ENCODE measurements around the gene MSMB.
A peak's percentile ranks its signal among the peaks of the same experiment; 100 is the strongest.

Gene MSMB

DNA sequence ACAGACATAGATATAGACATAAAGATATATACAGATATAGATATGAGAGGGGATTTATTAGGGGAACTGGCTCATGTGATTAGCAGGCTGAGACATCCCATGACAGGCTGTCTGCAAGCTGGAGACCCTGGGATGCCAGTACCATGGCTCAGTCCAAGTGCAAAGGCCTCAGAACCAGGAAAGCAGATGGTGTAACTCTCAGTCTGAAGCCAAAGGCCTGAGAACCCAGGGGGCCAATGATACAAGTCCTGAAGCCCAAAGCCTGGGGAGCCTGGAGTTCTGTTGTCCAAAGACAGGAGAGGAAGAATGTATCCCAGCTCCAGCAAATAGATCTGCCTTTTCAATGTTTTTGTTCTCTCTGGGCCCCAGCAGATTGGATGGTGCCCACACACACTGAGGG, 21.1 kb downstream of the MSMB start:
- no peak for DNase-seq (ENCODE audit: low read depth)
- TF ChIP-seq, protein P1, sequence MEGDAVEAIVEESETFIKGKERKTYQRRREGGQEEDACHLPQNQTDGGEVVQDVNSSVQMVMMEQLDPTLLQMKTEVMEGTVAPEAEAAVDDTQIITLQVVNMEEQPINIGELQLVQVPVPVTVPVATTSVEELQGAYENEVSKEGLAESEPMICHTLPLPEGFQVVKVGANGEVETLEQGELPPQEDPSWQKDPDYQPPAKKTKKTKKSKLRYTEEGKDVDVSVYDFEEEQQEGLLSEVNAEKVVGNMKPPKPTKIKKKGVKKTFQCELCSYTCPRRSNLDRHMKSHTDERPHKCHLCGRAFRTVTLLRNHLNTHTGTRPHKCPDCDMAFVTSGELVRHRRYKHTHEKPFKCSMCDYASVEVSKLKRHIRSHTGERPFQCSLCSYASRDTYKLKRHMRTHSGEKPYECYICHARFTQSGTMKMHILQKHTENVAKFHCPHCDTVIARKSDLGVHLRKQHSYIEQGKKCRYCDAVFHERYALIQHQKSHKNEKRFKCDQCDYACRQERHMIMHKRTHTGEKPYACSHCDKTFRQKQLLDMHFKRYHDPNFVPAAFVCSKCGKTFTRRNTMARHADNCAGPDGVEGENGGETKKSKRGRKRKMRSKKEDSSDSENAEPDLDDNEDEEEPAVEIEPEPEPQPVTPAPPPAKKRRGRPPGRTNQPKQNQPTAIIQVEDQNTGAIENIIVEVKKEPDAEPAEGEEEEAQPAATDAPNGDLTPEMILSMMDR (conservative IDR thresholded peaks at IDR 0.05; ENCODE audit: low read depth, low read length): no peak
- H3K4me3 ChIP-seq (ENCODE audit: low read length): no peak overlapping the region

- TF ChIP-seq, protein P1 (conservative IDR thresholded peaks at IDR 0.05; ENCODE audit: low read depth, low read length): peak; percentile 34
- H3K4me3 ChIP-seq (ENCODE audit: low read length): peak overlapping the region; percentile 69
- DNase-seq (ENCODE audit: low read depth): peak; percentile 83
These were observed 22.9 kb downstream of the MSMB start for GRCh38 chr10:46022978-46023702.

DNA sequence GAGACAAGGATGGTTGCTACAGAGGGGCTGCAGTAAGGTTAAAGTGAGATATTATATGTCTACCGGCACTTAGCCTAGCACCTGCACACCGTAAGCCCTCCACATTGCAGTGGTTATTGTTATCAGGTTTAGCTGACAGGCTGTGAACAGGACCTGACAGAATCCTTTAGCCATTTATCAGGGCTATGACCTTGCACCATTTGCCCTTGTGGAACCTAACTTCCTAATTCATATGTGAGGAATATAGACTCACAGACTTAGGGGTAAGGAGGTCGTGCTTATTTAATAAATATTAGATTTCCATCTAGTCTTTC, 25.8 kb downstream of the MSMB start:
- H3K4me3 ChIP-seq (ENCODE audit: low read length): no peak overlapping the region
- TF ChIP-seq, protein P1 (conservative IDR thresholded peaks at IDR 0.05; ENCODE audit: low read depth, low read length): no peak
- no peak for DNase-seq (ENCODE audit: low read depth)

DNA sequence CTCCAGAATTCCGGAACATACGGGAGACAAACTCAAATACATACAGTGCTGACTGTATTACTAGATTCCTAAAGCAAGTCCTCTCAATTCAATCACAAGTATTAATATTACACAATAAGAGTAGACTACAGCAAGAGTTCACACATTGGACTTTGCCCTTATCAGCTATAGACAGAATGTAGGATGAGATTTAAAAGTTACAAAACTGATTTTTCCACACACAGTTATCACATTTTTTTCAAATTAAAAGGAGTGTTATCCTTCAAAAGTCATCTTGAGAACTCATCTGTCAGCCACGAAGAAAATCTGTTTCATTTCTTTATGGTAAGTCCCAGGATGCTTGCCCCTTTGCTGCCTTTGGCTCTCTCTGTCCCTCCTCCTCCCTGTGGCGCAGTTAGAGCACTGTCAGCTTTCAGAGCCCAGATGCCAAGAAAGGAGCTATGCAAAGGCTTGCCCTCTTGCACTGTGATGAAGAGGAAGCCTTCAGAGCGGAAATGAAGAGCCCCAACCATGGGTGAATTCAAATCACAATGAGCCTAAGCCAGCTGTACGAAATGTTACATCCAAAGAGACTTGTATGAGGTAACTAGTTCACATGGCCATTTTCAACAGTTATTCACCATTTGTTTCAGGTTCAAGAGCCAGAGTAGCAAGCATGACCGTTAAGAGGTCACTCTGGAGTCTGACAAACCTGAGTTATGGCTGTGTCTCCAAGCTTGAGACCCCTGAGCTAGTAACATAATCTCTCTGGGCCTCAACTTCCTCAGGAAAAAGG, 26.3 kb downstream of the MSMB start:
- DNase-seq (ENCODE audit: low read depth): no peak
- TF ChIP-seq, protein P1 (conservative IDR thresholded peaks at IDR 0.05; ENCODE audit: low read depth, low read length): no peak
- H3K4me3 ChIP-seq (ENCODE audit: low read length): no peak overlapping the region

- no peak for DNase-seq (ENCODE audit: low read depth)
- H3K4me3 ChIP-seq (ENCODE audit: low read length): no peak overlapping the region
These were observed 26.9 kb downstream of the MSMB start for GRCh38 chr10:46019177-46019528.

DNA sequence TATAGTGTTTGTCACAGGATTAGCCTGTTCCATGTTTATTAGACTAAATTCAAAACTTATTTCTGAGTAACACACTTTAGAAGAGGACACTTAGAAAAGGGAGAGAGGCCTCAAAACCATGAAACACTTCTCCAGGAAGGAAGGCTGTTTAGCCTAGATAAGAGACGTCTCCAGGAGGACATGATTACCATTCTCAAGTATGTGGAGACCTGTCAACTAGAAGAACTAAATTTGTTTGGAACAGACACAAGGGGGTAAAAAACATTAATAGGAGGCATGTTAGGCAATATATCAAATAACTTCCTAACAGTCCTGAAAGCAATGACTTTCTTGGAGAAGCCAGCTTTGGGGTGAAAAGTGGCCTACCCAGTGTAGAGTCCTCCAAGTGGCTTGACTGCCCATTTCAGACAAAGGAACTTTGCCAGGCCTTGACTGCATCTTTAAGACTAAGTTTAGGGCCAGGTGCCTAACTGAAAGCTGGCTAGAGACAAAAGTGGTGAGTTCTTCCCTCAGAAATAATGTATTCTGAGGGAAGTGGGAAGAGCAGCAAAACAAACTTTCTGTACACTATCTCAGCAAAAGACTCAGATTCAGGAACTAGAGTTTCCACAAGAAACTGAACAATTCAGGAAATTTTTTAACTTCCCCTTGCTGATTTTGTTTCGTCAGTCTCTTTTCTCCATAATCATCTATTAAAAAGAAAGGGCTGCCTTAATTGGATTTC, 27.5 kb downstream of the MSMB start:
- H3K4me3 ChIP-seq (ENCODE audit: low read length): no peak overlapping the region
- DNase-seq (ENCODE audit: low read depth): no peak
- TF ChIP-seq, protein P1 (conservative IDR thresholded peaks at IDR 0.05; ENCODE audit: low read depth, low read length): no peak

More at GRCh38 chr10:46019177-46019528, 26.9 kb downstream of the MSMB start:
- TF ChIP-seq, protein P1 (conservative IDR thresholded peaks at IDR 0.05; ENCODE audit: low read depth, low read length): no peak
